ENCODE data around the gene EZH1.

DNA sequence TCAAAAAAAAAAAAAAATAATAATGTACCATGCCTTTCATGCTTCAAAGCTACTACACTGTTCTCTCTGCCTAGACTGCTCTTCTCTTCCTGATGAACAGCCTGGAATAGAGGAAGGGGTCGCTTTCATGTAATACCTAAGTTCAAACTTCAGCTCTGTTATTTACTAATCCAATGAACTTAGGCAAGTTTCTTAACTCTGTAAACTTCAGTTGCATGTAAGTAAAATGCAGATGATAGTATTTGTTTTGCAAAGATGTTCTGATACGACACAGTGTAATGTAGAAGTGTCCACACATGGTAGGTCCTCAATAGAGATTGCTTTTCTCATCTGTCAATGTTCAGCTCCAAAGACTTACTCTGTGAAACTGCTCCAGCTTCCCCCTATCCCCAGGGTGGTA, 47.1 kb upstream of the EZH1 start:
- TF ChIP-seq, protein P1, sequence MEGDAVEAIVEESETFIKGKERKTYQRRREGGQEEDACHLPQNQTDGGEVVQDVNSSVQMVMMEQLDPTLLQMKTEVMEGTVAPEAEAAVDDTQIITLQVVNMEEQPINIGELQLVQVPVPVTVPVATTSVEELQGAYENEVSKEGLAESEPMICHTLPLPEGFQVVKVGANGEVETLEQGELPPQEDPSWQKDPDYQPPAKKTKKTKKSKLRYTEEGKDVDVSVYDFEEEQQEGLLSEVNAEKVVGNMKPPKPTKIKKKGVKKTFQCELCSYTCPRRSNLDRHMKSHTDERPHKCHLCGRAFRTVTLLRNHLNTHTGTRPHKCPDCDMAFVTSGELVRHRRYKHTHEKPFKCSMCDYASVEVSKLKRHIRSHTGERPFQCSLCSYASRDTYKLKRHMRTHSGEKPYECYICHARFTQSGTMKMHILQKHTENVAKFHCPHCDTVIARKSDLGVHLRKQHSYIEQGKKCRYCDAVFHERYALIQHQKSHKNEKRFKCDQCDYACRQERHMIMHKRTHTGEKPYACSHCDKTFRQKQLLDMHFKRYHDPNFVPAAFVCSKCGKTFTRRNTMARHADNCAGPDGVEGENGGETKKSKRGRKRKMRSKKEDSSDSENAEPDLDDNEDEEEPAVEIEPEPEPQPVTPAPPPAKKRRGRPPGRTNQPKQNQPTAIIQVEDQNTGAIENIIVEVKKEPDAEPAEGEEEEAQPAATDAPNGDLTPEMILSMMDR (IDR thresholded peaks at IDR 0.05; ENCODE audit: poor library complexity): no peak
- TF ChIP-seq EZH2 (IDR thresholded peaks at IDR 0.05; ENCODE audit: borderline replicate concordance): no peak
- TF ChIP-seq EZH2phosphoT487 (IDR thresholded peaks at IDR 0.05; ENCODE audit: low read depth, severe bottlenecking, unreplicated experiment): no peak
